Measurements from ENCODE around the gene GATA2.

- TF ChIP-seq CTCF (conservative IDR thresholded peaks at IDR 0.05 in 1 of 2, IDR thresholded peaks at IDR 0.05 in 1 of 2; ENCODE audit: low read depth in 1 of 2, low read length in 2 of 2): no peak
- TF ChIP-seq EZH2 (IDR thresholded peaks at IDR 0.05; ENCODE audit: low read length, missing control alignments): no peak
These were observed 37.9 kb downstream of the GATA2 start for GRCh38 chr3:128455116-128455515.

Measured in fibroblast of lung (primary cell).